Activated CD8-positive, alpha-beta T cell treated with anti-CD3 and anti-CD28 coated beads for 36 hours (primary cell): Measurements from ENCODE around the gene CSHL1. TPM values are rescaled to one million over a fixed set of nuclear protein-coding genes. Genes with fewer than 3 reads are reported as not detected.
"Not testable (repeated sequence)": the region's sequence is repeated elsewhere in the genome, so short reads cannot be mapped to it uniquely, and the experiment has no call there.

Source experiments
- ATAC-seq: fragments of 200-7000 bp; cut with Tn5 transposase; one replicate; pipeline ENCODE4 v1.10.0; 2021; ENCODE audit warnings: mild to moderate bottlenecking, moderate library complexity
- CTCF ChIA-PET: fragments of 350-600 bp; sonication (Branson Sonifier 250); formaldehyde crosslinking; loops from one replicate; lab custom pipeline; 2021; ENCODE audit warnings: antibody characterized with exemption; lab: Charles Lee
- POLR2A ChIA-PET: fragments of 350-600 bp; sonication (Branson Sonifier 250); formaldehyde crosslinking; loops from one replicate; lab custom pipeline; 2021; ENCODE audit warnings: antibody characterized with exemption; lab: Charles Lee
- DNase-seq: peaks from one replicate; pipeline ENCODE4 v3.0.0-alpha.2; 2020
- H3K27ac Mint-ChIP-seq: one replicate; pipeline ENCODE4 v1.8.0; 2021; ENCODE audit warnings: mild to moderate bottlenecking, mixed read lengths
- H3K27me3 Mint-ChIP-seq: one replicate; pipeline ENCODE4 v1.8.0; 2021; ENCODE audit warnings: mixed read lengths
- H3K36me3 Mint-ChIP-seq: one replicate; pipeline ENCODE4 v1.8.0; 2021; ENCODE audit warnings: low read depth, mixed read lengths
- H3K4me1 Mint-ChIP-seq: one replicate; pipeline ENCODE4 v1.8.0; 2021; ENCODE audit warnings: low read depth, mixed read lengths
- H3K4me3 Mint-ChIP-seq: one replicate; pipeline ENCODE4 v1.8.0; 2021; ENCODE audit warnings: mild to moderate bottlenecking, moderate library complexity, mixed read lengths
- H3K9me3 Mint-ChIP-seq: one replicate; pipeline ENCODE4 v1.8.0; 2021; ENCODE audit warnings: mixed read lengths
- intact Hi-C: fragments of 100-400 bp; cut with micrococcal nuclease; formaldehyde crosslinking; loops from one replicate; pipeline ENCODE4 v1.10.0; 2022
- total RNA-seq, 2 experiments: library from RNA; stranded (reverse); gene quantifications; one replicate each; pipeline ENCODE4 v1.2.3, GENCODE V29; 2021
- TF ChIP-seq, protein P1 (sequence below): fragments of 200-600 bp; IDR thresholded peaks from one replicate; pipeline ENCODE4 v1.8.0; 2022; ENCODE audit warnings: antibody characterized with exemption, mild to moderate bottlenecking

The CSHL1 gene
- total RNA-seq, 2 experiments from 2014 or later: not detected

DNA sequence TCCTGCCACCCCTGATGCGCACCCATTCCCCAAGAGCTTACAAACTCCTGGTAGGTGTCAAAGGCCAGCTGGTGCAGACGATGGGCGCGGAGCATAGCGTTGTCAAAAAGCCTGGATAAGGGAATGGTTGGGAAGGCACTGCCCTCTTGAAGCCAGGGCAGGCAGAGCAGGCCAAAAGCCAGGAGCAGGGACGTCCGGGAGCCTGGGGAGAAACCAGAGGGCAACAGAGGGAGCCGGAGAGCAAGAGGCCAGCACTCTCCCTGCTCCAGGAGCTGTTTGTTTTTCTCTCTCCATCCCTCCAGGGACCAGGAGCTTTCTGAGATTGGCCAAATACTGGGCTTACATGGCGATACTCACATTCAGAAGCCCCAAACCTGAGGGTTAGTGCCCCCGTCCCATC is 7.2 kb upstream of the CSHL1 start:
- DNase-seq (no peak), ATAC-seq (no peak)
- H3K36me3 Mint-ChIP-seq: no peaks in the 10 kb centered on the region
- TF ChIP-seq, protein P1, sequence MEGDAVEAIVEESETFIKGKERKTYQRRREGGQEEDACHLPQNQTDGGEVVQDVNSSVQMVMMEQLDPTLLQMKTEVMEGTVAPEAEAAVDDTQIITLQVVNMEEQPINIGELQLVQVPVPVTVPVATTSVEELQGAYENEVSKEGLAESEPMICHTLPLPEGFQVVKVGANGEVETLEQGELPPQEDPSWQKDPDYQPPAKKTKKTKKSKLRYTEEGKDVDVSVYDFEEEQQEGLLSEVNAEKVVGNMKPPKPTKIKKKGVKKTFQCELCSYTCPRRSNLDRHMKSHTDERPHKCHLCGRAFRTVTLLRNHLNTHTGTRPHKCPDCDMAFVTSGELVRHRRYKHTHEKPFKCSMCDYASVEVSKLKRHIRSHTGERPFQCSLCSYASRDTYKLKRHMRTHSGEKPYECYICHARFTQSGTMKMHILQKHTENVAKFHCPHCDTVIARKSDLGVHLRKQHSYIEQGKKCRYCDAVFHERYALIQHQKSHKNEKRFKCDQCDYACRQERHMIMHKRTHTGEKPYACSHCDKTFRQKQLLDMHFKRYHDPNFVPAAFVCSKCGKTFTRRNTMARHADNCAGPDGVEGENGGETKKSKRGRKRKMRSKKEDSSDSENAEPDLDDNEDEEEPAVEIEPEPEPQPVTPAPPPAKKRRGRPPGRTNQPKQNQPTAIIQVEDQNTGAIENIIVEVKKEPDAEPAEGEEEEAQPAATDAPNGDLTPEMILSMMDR: no peak
- peaks cover 5% of the 10 kb centered on the region for H3K4me1 Mint-ChIP-seq
- intact Hi-C loops: loop anchor here (2.0 to 5.0 kb wide), 4 partner anchors 28 to 214 kb away; partner anchors contain the start of gene ERN1
- no peak overlapping the region for H3K27ac Mint-ChIP-seq
- ChIA-PET POLR2A (interaction anchor here (0.6 to 0.9 kb wide), 3 partner anchors 105 to 197 kb away, joined by 3 to 6 read pairs (median 3); no protein-coding TSS in a partner anchor), CTCF (interaction anchor here (1.0 to 9.7 kb wide), 19 partner anchors 10 to 317 kb away, joined by 3 to 126 read pairs (median 13); partner anchors contain the start of genes CD79B, ERN1 and ICAM2)
- H3K9me3 Mint-ChIP-seq: no peaks in the 10 kb centered on the region
- no peaks in the 10 kb centered on the region for H3K27me3 Mint-ChIP-seq
- no peak overlapping the region for H3K4me3 Mint-ChIP-seq

DNA sequence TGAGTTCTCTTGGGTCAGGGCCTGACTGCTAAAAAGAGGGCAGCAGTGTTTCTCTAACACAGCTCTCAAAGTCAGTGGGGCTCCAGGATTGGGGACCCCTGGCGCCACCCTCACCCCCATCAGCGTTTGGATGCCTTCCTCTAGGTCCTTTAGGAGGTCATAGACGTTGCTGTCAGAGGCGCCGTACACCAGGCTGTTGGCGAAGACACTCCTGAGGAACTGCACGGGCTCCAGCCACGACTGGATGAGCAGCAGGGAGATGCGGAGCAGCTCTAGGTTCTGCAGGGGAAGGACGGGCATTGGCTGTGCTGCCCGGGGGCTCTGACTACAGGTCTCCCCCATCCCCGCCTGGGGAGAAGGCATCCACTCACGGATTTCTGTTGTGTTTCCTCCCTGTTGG is 6.6 kb upstream of the CSHL1 start:
- H3K27me3 Mint-ChIP-seq: no peaks in the 10 kb centered on the region
- H3K36me3 Mint-ChIP-seq: no peaks in the 10 kb centered on the region
- intact Hi-C loops: loop anchor here (2.0 to 5.0 kb wide), 4 partner anchors 29 to 215 kb away; partner anchors contain the start of gene ERN1
- no peak overlapping the region for H3K4me3 Mint-ChIP-seq
- no peak for DNase-seq
- CTCF ChIA-PET: interaction anchor here (1.3 to 9.7 kb wide), 9 partner anchors 11 to 216 kb away, joined by 3 to 126 read pairs (median 38); no protein-coding TSS in a partner anchor
- TF ChIP-seq, protein P1: no peak
- no peak overlapping the region for H3K27ac Mint-ChIP-seq
- H3K9me3 Mint-ChIP-seq: no peaks in the 10 kb centered on the region
- ATAC-seq: no peak
- POLR2A ChIA-PET: interaction anchor here (0.8 kb wide), 1 partner anchor 108 kb away, joined by 3 read pairs; no protein-coding TSS in a partner anchor
- H3K4me1 Mint-ChIP-seq: peaks cover 5% of the 10 kb centered on the region

GRCh38 chr17:63917206-63917605 is 6.1 kb upstream of the CSHL1 start:
- DNase-seq, H3K27ac Mint-ChIP-seq, H3K36me3 Mint-ChIP-seq, H3K4me3 Mint-ChIP-seq, POLR2A ChIA-PET, H3K9me3 Mint-ChIP-seq, H3K4me1 Mint-ChIP-seq, H3K27me3 Mint-ChIP-seq, ATAC-seq: not testable (repeated sequence)
- intact Hi-C loops: loop anchor here (5.0 kb wide), 3 partner anchors 75 to 215 kb away; partner anchors contain the start of gene ERN1
- CTCF ChIA-PET: interaction anchor here (2.8 to 9.7 kb wide), 4 partner anchors 14 to 216 kb away, joined by 19 to 126 read pairs (median 66); no protein-coding TSS in a partner anchor

DNA sequence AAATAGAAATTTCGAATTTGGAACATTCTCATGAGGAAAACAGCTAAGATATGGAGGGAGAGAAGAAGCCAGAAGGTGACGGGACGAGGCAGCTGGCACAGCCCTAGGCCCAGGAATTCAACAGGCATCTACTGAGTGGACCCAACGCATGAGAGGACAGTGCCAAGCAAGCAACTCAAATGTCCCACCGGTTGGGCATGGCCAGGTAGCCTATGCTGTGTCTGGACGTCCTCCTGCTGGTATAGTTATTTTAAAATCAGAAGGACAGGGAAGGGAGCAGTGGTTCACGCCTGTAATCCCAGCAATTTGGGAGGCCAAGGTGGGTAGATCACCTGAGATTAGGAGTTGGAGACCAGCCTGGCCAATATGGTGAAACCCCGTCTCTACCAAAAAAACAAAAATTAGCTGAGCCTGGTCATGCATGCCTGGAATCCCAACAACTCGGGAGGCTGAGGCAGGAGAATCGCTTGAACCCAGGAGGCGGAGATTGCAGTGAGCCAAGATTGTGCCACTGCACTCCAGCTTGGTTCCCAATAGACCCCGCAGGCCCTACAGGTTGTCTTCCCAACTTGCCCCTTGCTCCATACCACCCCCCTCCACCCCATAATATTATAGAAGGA is 5.6 kb upstream of the CSHL1 start:
- Mint-ChIP-seq H3K27me3 (no peaks in the 10 kb centered on the region), H3K27ac (no peak overlapping the region), H3K4me1 (peaks cover 5% of the 10 kb centered on the region), H3K4me3 (no peak overlapping the region), H3K36me3 (no peaks in the 10 kb centered on the region), H3K9me3 (no peaks in the 10 kb centered on the region)
- ChIA-PET POLR2A (no interaction called here), CTCF (interaction anchor here (1.1 to 9.7 kb wide), 5 partner anchors 30 to 217 kb away, joined by 3 to 126 read pairs (median 4); no protein-coding TSS in a partner anchor)
- ATAC-seq: no peak
- TF ChIP-seq, protein P1: no peak
- intact Hi-C loops: loop anchor here (5.0 kb wide), 3 partner anchors 76 to 216 kb away; partner anchors contain the start of gene ERN1
- DNase-seq: no peak

- ATAC-seq, H3K4me3 Mint-ChIP-seq, H3K27ac Mint-ChIP-seq, POLR2A ChIA-PET, H3K36me3 Mint-ChIP-seq, H3K27me3 Mint-ChIP-seq, DNase-seq, H3K9me3 Mint-ChIP-seq, H3K4me1 Mint-ChIP-seq: not testable (repeated sequence)
- CTCF ChIA-PET: interaction anchor here (0.9 to 9.7 kb wide), 6 partner anchors 15 to 218 kb away, joined by 3 to 126 read pairs (median 4); no protein-coding TSS in a partner anchor
- intact Hi-C loops: loop anchor here (5.0 kb wide), 3 partner anchors 77 to 217 kb away; partner anchors contain the start of gene ERN1
Observed at GRCh38 chr17:63915753-63916152, 4.7 kb upstream of the CSHL1 start.
